Colon (tissue), 2 donors: Measurements from ENCODE around the gene SLC39A11.
"Not testable (repeated sequence)": the region's sequence is repeated elsewhere in the genome, so short reads cannot be mapped to it uniquely, and the experiment has no call there.

Experiments used
- FAIRE-seq: peaks from 2 replicates; lab custom pipeline; 2012; peaks lifted over from hg19 to GRCh38; lab: Jason Lieb, UNC
- donor health status: control.
- donor health status: control.

Gene SLC39A11

GRCh38 chr17:73007407-73007806, 85.1 kb downstream of the SLC39A11 start:
- FAIRE-seq: no peak

DNA sequence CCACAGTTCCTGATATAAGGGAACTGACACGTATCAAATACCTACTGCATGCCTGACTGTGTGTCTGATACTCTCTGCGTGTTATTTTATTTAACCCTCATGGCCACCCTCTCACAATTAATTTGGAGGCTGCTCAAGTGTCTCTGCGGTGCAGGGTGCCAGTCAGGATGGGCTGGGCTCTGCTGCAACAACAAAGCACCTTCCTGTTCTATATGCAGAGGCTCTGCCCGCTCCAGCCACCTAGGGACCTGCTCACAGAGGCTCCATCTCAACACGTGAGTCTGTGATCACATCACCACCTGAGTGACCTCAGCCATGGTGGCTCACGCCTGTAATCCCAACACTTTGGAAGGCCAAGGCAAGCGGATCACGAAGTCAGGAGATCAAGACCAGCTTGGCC, 87.1 kb downstream of the SLC39A11 start:
- no peak for FAIRE-seq

GRCh38 chr17:73003487-73003886, 89.0 kb downstream of the SLC39A11 start:
- FAIRE-seq: no peak

DNA sequence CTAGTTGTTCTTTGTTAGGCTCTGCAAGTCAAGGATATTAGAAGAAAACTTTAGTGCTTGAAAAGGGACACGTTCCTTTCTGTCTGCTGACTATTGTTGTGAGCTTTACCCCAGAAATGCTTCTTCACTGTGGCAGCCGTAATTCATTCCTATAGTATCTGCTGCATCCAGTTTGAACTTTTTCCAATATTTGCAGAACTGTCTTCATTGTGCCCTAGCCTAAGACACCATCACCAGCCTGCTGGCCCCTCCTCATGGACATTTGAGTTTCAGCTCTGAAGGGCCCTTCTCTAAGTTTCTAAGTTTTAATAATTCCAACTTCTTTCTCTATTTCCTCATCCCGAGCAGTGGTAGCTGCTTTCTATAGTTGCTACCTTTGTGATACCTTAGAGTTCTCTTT, 91.7 kb downstream of the SLC39A11 start:
- no peak for FAIRE-seq

- not testable (repeated sequence) for FAIRE-seq
Observed at GRCh38 chr17:72999474-72999873, 93.0 kb downstream of the SLC39A11 start.

DNA sequence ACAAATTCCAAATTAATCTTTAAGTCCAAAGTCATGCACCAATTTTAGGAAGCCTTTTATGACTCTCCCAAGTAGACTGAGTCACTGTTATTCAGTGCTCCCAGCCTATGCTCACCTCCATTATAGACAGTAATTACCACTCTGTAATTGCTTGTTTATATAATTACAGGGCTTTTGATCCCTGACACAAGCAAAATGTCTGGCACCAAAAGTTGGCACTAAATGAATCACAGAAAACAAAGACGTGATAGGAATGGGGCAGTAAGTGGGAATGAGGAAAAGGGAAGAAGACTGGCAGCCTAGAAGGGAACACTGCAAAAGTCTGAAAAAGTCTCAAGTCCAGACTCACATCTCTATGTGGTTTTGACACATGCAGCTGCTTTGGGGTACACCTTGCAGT, 94.1 kb downstream of the SLC39A11 start:
- FAIRE-seq: no peak

DNA sequence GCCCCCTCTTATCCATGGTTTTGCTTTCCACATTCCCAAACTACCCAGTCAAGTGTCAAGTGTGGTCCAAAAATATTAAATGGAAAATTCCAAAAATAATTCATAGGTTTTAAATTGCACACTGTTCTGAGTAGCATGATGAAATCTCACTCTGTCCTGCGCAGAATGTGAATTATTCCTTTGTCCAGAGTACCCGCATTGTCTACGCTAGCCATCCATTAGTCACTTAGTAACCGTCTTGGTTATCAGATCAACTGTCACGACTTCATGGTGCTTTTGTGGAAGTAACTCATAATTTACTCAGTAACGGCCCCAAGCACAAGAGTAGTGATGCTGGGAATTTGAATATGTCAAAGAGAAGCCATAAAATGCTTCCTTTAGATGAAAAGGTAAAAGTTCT, 94.9 kb downstream of the SLC39A11 start:
- no peak for FAIRE-seq

DNA sequence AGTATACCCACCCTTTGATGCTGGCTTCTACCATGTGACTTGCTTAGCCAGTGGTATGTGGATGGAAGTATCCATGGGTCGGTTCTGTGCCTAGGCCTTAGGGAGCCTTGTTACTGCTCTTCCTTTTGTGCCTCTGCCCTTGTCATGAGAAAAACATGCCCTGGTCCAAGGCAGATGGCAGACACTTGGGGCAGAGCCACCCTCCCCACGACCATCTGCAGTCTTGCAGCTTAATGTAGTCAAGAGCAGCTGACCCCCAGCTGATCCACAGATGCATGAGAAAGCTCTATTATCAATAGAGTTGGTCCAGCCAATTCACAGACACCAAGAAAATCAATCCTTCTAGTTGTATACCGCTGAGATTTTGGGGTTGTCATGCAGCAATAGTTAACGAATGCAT, 95.7 kb downstream of the SLC39A11 start:
- no peak for FAIRE-seq

- FAIRE-seq: no peak
Observed at GRCh38 chr17:72995008-72995656, 97.4 kb downstream of the SLC39A11 start.

GRCh38 chr17:72992783-72993467, 99.6 kb downstream of the SLC39A11 start:
- not testable (repeated sequence) for FAIRE-seq

GRCh38 chr17:72991651-72992050, 100.8 kb downstream of the SLC39A11 start:
- no peak for FAIRE-seq

DNA sequence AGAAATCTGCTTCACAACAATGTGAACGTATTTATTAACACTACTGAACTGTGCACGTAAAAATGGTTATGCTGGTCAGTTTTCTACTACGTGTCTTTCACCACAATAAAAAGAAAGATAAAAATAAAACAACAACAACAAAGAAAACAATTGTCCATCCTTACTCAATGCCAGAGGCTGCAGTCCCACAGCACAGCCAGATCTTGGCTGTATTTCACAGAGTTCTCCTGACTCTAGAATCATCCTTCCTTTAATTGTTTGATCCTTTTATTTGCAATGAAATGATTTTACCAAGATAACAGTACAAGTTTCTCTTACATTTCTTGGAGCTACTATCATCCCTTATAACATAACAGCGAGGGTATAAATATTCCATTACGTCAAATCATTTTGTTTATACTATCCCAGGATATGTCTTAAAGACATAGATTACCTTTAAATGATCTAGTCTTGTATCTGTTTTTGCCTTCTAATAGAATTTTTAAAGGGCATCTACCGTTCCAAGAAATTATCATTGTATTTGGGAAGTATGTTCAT, 103.3 kb downstream of the SLC39A11 start:
- FAIRE-seq: no peak

DNA sequence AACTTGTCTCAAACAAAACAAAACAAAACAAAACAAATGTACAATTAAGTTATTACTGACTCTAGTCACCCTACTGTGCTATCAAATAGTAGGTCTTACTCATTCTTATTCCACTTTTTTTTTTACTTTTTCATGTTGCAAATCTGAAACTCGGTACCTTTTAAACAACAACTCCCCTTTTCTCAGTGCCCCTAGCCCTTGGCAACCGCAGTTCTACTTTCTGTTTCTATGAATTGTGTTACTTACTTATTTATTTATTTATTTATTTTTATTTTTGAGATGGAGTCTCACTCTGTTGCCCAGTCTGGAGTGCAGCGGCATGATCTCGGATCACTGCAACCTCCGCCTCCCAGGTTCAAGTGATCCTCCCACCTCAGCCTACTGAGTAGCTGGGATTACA, 104.0 kb downstream of the SLC39A11 start:
- FAIRE-seq: no peak

DNA sequence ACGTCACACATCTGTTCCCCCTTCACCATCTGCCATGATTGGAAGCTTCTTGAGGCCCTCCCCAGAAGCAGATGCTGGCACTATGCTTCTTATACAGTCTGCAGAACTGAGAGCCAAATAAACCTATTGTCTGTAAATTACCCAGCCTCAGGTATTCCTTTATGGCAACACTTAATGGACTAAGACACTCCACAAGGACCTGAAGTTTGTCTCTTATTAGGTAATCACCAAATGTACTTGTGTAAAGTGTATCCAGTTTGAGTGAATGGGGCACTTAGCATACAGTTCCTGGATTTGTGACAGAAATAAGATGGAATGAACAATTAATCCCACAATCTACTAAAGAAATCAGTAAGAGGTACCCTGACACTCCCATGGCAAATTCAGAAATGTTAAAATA, 105.3 kb downstream of the SLC39A11 start:
- FAIRE-seq: no peak

DNA sequence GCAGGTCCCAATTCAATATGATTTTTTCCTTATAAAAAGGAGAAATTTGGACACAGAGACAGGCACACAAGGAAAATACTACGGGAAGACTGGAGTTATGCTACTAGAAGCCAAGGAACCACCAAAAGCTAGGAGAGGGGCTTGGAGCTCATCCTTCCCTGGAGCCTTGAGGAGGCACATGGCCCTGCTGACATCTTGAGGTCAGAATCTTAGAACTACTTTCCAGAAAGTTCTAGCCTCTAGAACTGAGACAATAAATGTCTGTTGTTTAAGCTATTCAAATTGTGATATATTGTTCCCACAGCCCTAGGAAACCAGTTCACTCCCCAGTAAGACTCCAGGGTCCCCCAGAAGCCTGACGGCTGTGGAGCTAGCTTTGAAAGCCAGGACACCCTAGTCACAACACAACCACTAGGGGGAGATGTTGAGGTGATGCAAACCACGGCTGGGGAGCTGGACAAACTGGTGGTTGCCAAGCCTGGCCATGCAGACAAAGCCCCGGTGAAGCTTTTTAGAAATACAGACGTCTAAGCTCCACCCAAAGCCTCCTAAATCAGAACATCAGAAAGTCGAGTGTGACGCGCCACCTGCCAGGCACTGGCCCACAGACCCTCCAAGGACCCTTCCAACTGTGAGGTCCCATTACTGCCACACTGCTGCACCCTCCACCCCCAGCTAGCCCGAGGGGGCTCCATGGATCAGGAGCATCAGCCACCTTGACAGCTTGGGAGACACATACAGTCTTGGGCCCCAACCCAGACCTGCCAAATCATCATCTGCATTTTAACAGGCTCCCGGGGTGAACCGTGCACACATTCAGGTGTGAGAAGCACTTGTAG, 106.4 kb downstream of the SLC39A11 start:
- no peak for FAIRE-seq

DNA sequence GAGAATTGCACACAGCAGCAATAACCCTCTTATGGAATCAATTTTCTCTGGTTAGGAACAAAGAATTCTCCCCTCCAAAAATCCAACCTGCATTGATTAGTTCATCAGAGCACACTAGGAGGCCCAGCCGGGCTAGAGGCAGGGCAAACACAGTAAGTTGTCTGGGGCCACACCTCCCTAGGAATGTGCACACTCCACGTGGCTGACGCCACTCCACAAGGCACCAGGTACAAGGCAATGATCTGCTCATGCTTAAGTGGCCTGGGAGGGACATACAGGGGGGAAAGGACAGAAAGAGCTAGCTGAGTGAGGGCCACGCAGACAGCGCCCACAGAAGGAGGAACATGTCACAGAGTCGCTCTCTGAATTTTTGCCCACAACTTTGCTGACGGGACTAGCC, 107.6 kb downstream of the SLC39A11 start:
- no peak for FAIRE-seq

GRCh38 chr17:72984145-72984925, 108.2 kb downstream of the SLC39A11 start:
- FAIRE-seq: no peak

DNA sequence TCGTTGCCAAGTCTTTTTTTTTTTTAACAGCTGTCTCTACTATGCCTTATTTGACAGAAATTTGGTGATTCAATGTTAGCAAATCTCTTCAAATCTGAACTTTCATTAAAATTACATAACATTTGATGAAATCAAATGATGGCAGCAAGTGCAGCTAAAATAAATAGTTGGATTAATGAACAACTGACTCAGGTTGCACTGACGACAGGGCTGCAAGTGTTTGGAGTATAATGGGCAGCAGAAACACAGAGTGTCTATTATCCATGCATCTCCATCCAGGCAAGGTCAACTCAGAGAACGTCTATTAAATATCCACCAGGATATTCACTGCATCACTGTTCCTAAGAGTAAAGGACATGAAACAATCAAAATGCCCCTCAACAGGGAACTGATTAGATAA, 109.8 kb downstream of the SLC39A11 start:
- FAIRE-seq: no peak

- FAIRE-seq: no peak
Observed at GRCh38 chr17:72978593-72979218, 113.8 kb downstream of the SLC39A11 start.

DNA sequence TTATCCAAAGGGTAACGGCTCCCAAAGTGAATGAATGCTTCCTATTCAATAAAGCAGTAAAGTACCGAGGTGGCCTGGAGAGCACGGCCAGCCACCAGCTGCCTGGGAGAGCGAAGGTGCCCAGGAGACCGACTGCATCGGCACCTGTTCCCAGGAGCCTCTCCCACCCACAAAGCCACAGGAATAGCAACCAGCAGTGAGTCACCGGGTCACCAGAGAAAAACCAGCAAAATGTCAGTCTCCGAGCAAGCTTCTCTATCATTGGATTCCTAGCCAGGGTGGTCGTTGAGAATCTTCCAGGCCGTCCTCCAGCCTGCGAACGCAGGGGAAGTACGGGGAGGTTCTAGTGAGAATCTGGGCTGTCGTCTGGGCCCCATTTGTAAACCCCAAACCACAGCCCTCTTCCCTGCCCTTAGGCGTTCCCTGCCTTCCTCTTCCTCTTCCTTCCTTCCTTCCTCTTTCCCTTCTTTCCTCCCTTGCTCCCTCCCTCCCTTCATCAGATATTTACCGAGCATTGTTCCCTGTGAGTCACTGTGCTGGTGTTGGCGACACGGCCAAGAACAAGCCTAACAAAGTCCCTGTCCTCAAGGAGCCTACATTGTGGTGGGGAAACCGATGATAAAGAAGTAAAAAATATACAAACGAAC, 114.6 kb downstream of the SLC39A11 start:
- FAIRE-seq: no peak
